Measurements from ENCODE around the gene CD3D.

The CD3D gene

GRCh38 chr11:118375978-118376377 is 33.5 kb upstream of the CD3D start:
- TF ChIP-seq TAF1 (IDR thresholded peaks at IDR 0.05; ENCODE audit: borderline replicate concordance, insufficient read depth, low read length) = no peak
- TF ChIP-seq FOXP2 (optimal IDR thresholded peaks at IDR 0.05; ENCODE audit: borderline replicate concordance, extremely low read depth, extremely low read length, insufficient read depth) = no peak
- no peak for TF ChIP-seq REST (IDR thresholded peaks at IDR 0.05; ENCODE audit: insufficient read depth in 1 of 2, low read depth in 2 of 2, low read length in 2 of 2)
- TF ChIP-seq SIN3A (IDR thresholded peaks at IDR 0.05; ENCODE audit: borderline replicate concordance, insufficient read depth, low read length) = no peak
- no peak for TF ChIP-seq POLR2AphosphoS5 (IDR thresholded peaks at IDR 0.05; ENCODE audit: low read depth, low read length)

DNA sequence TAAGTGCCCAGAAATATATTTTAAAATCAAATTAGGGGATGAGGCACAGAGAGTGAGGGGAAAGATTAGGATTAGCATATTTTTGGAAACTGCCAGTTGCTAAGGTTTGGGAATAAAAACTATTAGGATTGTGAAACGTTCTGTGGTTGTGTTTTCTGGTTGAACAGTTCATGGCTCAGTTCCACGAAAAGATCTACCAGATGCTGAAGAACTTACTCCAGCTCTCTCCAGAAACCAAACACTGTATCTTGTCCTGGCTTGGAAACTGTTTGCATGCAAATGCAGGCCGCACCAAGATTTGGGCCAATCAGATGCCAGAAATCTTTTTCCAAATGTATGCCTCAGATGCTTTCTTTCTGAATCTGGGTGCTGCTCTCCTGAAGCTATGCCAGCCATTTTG is 32.2 kb upstream of the CD3D start:
- TF ChIP-seq POLR2AphosphoS5 (IDR thresholded peaks at IDR 0.05; ENCODE audit: low read depth, low read length) = no peak
- no peak for TF ChIP-seq FOXP2 (optimal IDR thresholded peaks at IDR 0.05; ENCODE audit: borderline replicate concordance, extremely low read depth, extremely low read length, insufficient read depth)
- TF ChIP-seq TAF1 (IDR thresholded peaks at IDR 0.05; ENCODE audit: borderline replicate concordance, insufficient read depth, low read length) = no peak
- no peak for TF ChIP-seq SIN3A (IDR thresholded peaks at IDR 0.05; ENCODE audit: borderline replicate concordance, insufficient read depth, low read length)
- TF ChIP-seq REST (IDR thresholded peaks at IDR 0.05; ENCODE audit: insufficient read depth in 1 of 2, low read depth in 2 of 2, low read length in 2 of 2) = no peak

DNA sequence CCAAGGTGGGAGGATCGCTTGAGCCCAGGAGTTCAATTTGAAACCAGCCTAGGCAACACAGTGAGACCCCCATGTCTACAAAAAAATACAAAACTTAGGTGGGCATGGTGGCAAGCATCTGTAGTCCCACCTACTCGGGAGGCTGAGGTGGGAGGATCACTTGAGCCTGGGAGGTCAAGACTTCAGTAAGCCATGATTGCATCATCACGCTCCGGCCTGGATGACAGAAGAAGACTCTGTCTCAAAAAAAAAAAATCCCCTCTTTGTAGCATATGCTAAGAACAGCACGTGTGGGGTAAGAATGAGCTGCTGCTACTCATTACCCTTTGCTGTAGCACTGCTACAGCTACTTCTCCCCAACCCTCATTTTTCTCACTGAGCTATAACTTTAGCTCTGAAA is 31.4 kb upstream of the CD3D start:
- TF ChIP-seq TAF1 (IDR thresholded peaks at IDR 0.05; ENCODE audit: borderline replicate concordance, insufficient read depth, low read length) (no peak), POLR2AphosphoS5 (IDR thresholded peaks at IDR 0.05; ENCODE audit: low read depth, low read length) (no peak), FOXP2 (optimal IDR thresholded peaks at IDR 0.05; ENCODE audit: borderline replicate concordance, extremely low read depth, extremely low read length, insufficient read depth) (no peak), SIN3A (IDR thresholded peaks at IDR 0.05; ENCODE audit: borderline replicate concordance, insufficient read depth, low read length) (no peak), REST (IDR thresholded peaks at IDR 0.05; ENCODE audit: insufficient read depth in 1 of 2, low read depth in 2 of 2, low read length in 2 of 2) (no peak)

- TF ChIP-seq POLR2AphosphoS5 (IDR thresholded peaks at IDR 0.05; ENCODE audit: low read depth, low read length) (no peak), TAF1 (IDR thresholded peaks at IDR 0.05; ENCODE audit: borderline replicate concordance, insufficient read depth, low read length) (no peak), SIN3A (IDR thresholded peaks at IDR 0.05; ENCODE audit: borderline replicate concordance, insufficient read depth, low read length) (no peak), FOXP2 (optimal IDR thresholded peaks at IDR 0.05; ENCODE audit: borderline replicate concordance, extremely low read depth, extremely low read length, insufficient read depth) (no peak), REST (IDR thresholded peaks at IDR 0.05; ENCODE audit: insufficient read depth in 1 of 2, low read depth in 2 of 2, low read length in 2 of 2) (no peak)
These were observed 30.8 kb upstream of the CD3D start for GRCh38 chr11:118373263-118373662.

GRCh38 chr11:118370774-118371173 is 28.3 kb upstream of the CD3D start:
- TF ChIP-seq FOXP2 (optimal IDR thresholded peaks at IDR 0.05; ENCODE audit: borderline replicate concordance, extremely low read depth, extremely low read length, insufficient read depth) = no peak
- no peak for TF ChIP-seq SIN3A (IDR thresholded peaks at IDR 0.05; ENCODE audit: borderline replicate concordance, insufficient read depth, low read length)
- TF ChIP-seq POLR2AphosphoS5 (IDR thresholded peaks at IDR 0.05; ENCODE audit: low read depth, low read length) = no peak
- no peak for TF ChIP-seq TAF1 (IDR thresholded peaks at IDR 0.05; ENCODE audit: borderline replicate concordance, insufficient read depth, low read length)
- no peak for TF ChIP-seq REST (IDR thresholded peaks at IDR 0.05; ENCODE audit: insufficient read depth in 1 of 2, low read depth in 2 of 2, low read length in 2 of 2)

All from PFSK-1 (cell line).